Stimulated activated naive CD4-positive, alpha-beta T cell treated with Interleukin-2 at 50 U/mL for 16 hours (primary cell): ENCODE results near the gene DHRS7B.

Experiments
- DNase-seq: peaks from one replicate; lab custom pipeline; 2025; lab: John Stamatoyannopoulos, UW

DHRS7B gene

GRCh38 chr17:21157586-21158370 is 31.0 kb downstream of the DHRS7B start:
- DNase-seq: no peak

DNA sequence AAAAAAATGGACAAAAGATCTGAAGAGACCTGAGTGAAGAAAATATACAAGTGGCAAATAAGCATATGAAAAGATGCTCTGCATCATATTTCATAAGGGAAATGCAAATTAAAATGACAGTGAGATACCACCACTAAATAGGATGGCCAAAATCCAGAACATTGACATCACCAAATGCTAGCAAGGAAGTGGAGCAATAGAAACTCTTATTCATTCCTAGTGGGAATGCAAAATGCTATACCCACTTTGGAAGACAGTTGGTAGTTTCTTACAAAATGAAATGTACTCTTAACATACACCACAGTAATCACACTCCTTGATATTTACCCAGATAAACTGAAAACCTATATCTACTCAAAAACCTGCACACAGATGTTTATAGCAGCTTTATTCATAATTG is 33.6 kb downstream of the DHRS7B start:
- DNase-seq: no peak

DNA sequence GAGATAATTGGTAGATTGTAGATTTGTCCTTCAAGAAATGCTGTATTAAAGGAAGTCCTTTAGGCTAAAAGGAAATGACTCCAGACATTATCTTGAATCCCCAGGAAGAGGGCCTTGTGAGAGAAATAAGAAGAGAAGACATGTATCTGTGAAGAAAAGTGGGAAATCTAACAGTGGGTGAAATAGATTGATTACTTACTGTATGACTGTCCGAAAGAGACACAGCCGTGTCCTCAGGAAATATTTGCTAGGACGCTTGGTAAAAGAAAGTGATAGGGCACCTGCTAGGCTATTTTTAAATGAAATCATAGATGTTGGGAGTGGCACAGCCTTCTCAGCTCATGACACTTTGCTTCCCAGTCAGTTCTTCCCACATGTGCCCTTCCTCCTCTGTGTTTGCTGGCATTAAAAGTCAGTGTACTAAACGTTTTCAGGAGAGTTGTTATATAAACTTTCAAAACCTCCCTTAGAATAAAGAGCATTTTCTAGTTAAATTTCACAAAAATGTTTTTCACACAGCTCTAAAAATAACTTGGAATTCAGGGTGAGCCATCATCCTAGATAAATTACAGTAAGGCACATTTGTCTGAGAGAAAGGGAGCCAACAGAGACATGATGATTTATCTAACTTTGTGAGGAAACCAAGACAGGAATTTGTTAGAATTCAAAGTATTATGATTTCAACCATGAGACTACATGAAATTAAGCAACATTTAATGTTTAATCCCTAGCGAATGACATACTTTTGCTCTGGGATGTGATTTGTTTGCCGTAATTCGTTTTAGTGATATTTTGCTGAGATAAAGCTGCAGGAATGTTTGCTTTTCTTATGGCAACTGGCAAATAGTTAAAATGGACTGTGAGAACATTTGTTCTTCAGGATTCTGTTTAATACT is 35.0 kb downstream of the DHRS7B start:
- DNase-seq: no peak

DNA sequence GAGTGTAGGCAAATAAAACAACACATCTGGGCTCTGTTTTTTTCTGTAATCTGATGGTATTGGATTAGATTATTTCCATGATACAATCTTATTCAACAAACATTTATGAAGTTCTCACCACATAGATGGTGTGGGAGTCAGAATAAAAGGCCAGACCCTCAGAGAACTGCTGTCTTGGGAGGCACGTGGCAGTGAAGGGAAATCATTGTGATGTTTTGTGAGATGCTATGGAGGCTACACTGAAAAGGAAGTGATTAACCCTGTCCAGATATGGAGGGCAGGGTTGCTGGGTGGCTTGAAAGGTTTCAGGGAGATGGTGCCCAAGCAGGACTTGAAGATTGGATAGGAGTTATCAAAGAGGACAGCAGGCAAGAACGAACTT is 35.6 kb downstream of the DHRS7B start:
- no peak for DNase-seq

GRCh38 chr17:21163101-21163500 is 36.3 kb downstream of the DHRS7B start:
- DNase-seq: no peak

DNA sequence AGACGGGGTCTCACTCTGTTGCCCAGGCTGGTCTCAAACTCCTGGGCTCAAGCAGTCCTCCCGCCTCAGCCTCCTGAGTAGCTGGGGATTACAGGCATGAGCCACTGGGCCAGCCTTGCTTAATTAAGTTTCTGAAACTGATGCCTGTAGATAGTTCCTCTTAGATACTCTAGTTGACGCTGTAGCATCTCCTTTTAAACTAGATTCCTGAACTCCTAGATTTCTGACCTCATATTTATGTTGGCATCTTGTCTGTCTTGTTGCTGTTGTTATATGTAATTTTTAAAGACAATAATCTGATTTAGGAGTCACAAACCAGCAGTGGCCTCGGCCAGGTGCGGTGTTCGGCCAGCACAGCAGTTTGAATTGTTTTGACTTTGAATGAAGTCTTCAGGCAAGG is 37.5 kb downstream of the DHRS7B start:
- DNase-seq: no peak

GRCh38 chr17:21164620-21165019 is 37.9 kb downstream of the DHRS7B start:
- DNase-seq: no peak

- no peak for DNase-seq
These were observed 39.3 kb downstream of the DHRS7B start for GRCh38 chr17:21165922-21166594.

DNA sequence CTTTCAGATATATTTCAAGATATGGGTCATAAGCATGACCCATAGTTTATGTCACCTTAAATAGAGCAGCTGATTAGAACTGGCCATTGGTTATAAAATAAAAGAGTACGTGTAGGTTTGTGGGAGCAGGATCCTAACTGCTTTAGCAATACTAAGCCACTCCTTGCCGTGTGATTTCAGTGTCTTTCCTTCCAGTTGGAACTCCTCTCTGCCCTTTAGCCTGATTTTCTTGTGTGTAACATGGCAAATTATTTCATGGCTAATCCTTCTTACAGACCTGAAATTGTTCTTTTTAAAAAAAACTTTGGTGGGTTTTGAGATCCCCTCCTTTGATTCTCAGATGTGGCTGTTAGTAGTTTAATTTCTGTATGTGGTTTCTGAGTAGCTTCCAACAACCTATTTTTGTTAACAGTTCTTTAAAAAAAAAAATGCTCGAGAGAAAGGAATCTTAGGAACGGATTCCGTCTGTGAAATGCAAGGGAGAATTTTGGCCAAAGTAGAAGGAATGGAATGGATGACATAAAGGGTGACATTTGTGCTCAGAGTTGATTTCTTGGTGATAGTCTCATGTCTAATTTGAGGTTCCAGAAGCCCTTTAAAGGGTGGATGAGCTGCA is 39.9 kb downstream of the DHRS7B start:
- no peak for DNase-seq

GRCh38 chr17:21167303-21167702 is 40.5 kb downstream of the DHRS7B start:
- DNase-seq: no peak

- DNase-seq: no peak
These were observed 41.7 kb downstream of the DHRS7B start for GRCh38 chr17:21168555-21168865.

DNA sequence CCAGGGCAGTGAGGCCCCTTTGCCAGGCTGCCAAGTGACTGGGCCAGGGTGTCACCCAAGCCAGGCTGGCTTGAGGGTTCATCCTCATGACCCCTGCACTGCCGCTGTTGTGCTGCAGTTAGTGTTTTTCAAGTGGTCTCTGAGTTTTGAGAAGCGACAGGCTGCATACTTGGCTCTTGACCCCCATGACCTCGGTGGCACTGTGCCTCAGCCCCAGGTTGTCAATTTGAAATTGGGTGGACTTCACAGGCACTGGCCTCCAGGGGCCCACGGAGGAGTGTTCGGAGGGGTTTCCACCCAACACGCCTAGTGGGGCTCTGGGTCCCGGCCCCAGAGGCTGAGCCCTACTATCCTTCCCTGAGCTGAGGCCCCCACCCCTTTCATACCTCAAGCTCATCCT is 42.7 kb downstream of the DHRS7B start:
- no peak for DNase-seq

- no peak for DNase-seq
These were observed 44.0 kb downstream of the DHRS7B start for GRCh38 chr17:21170809-21171208.

- no peak for DNase-seq
These were observed 44.7 kb downstream of the DHRS7B start for GRCh38 chr17:21171309-21171922.

- no peak for DNase-seq
These were observed 45.3 kb downstream of the DHRS7B start for GRCh38 chr17:21171970-21172510.

DNA sequence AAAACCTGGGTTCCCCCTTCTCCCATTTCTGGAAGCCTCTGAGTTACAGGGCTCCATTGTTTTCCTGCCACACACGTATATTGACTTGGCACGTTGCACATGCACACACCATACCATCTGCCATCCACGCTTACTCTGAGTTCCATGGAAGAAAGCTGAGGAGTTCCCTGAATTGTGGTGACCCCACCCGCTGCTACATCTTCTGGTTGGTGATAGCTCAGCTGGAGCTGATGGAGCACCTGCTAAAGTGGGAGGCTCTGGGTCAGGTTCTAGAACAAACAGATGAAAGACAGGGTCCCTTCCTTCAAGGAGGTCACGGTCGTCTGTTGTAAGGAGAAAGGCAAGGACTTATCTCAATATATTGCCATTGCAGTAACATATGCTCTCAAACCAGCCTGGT is 46.1 kb downstream of the DHRS7B start:
- DNase-seq: no peak

DNA sequence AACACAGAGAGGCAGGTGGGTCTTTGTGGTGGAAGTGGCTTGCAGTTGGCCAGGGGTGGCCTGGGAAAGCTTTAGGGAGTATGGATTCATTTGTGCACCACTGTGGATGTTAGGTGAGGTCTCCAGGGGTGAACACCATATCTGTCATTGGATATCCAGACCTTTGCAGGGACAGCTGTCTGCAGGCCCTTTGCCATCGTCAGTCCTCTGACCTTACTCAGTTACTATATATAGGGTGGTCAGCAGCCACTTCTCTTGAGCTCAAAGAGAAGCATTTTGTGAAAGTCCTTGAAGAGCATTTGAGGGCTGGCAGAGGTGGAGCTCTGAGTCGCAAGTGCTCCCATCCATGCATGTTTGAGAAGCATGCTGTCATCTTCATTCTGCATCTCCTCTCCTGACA is 46.8 kb downstream of the DHRS7B start:
- DNase-seq: no peak

- DNase-seq: no peak
These were observed 47.4 kb downstream of the DHRS7B start for GRCh38 chr17:21174186-21174585.

GRCh38 chr17:21174713-21175112 is 47.9 kb downstream of the DHRS7B start:
- DNase-seq: no peak

- DNase-seq: no peak
These were observed 50.1 kb downstream of the DHRS7B start for GRCh38 chr17:21176773-21177395.

- no peak for DNase-seq
These were observed 50.6 kb downstream of the DHRS7B start for GRCh38 chr17:21177401-21177800.
